T-helper 2 cell (primary cell): ENCODE measurements around the gene MYOM1.

ENCODE experiments used
- DNase-seq, 5 experiments: peaks; one replicate each; pipeline versions ENCODE4 v3.0.0 to v3.0.0-alpha.2; 2012 to 2022
- total RNA-seq, 2 donors: gene quantifications; one replicate each; lab custom pipeline; 2026; lab: John Stamatoyannopoulos, UW

The MYOM1 gene
- 3.7 to 5.8 reads per million in 2 donors for total RNA-seq

DNA sequence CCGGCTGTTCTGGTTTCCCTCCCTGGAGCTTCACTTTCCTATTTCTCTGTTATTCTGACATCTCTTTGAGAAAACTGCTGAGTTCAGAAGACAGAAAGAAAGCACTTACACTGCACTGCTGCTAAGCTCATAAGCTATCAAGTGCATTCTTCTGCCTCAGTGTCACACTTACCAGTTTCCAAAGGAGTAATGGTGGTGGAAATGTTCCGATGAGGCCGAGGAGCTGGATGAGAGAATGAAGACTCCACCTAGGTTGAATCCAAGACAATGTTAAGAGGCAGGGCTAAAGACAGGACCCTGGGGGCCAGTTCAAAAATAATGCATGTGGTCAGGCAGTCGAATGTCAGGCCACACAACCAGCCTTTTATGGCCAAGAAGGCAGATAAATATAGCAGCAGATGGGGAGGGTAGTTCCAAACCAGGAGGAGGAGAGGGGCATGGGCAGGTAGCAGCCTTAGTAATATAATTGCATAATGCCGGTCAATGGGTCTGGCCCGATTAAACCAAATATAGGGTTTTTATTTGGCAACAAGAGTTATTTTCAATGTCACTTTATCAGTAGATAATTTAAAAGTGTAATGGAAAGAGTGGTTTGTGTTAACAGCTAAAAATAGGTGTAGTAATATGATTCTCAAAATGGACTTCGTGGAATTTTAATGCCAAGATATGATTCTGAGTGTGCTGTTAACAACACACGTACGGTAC is at the start of gene MYOM1:
MYOM1 (minus strand) TSS at position 338 of the 705 bp plus-strand sequence. CDS start 4,745 bp downstream, outside the sequence.
- no peak for DNase-seq

DNA sequence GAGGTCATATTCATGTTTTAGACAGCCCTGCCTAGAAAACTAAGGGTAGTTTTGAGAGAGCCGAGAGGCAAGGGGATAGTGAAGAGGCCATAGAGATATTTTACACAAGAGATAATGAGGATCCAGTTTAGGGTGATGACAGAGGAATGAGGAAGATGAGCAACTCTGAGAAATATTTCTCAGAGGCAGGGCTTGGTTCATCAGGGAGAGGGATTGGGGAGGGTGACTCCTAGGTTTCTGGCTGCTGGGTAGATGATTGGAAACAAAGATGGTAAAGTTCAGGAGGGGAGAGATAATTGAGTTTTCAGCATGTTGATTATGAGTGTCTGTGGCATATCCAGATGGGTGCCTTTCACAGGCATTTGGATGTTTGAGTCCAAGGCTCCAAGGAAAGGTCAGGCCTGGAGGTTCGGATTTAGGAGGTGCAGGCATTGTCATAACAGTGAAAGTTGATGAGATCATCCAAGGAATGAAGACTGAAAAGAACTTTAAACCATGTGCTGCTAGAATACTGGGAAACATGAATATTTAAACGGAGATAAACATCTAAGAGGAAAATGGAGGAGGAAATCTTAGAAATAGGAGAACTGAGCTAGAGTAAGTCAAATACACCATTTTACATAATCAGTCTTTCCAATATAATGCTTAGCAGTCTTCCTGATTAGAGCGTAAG is 49.6 kb upstream of the MYOM1 start:
- DNase-seq = no peak

DNA sequence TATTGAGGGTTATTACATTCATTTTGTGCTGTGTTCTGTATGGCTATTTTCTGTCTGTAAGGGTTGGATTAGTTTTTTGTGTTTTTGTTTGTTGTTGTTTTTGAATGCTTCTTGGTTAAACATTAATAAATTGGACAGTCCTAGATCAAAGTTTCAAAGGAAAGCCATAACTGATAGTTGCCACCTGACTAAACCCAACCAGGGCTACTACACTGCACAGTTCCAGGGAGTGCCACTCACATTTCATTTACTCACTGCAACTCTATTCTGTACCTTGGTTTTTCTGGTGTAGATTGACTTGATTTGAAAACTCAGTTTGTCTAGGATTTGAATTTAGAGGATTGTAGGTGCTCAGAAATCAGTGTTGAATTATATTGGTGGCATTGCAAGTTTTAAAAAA is 48.5 kb upstream of the MYOM1 start:
- no peak for DNase-seq

DNA sequence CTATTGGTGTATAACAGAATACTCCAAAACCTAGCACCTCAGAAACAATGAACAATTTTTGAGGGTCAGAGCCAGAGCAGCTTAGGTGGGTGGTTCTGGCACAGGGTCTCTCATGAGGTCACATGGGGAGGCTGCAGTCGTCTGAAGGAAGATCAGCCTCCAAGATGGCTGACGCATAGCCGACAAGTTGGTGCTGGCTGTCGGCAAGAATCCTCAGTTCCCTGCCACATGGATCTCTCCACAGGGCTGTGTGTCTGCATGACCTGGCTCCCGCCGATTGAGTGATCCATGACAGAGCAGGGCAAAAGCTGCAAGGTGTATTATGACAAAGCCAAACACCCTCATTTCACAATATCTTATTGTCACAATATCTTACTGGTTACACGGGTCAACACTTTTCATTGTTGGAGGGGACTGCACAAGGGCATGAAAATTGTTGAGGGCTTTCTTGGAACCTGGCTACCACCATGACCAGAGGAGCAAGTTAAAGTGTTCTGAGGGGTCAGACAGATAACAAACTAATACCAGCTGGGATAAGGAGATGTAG is 46.4 kb upstream of the MYOM1 start:
- no peak for DNase-seq

DNA sequence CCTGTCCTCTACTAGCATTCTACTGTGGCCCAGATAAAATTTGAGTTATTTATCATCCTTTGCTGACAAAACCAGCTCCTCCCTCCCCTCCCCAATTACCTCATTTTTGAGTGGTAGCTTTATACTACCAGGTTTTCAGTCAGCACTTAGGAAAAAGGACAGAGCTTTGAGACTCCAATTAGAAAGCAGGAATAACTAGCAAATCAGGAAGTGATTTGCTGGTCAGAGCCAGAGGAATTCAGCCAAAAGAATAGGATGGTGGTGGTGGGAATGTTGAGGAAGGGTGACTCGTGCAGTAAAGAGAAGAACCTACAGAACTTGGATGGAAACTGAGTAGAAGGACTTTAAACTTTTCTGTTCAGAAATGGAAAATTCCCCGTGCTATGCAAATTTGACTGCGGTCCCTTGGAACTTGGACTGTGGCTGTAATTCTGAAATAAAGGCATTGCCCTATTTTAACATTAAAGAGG is 45.8 kb upstream of the MYOM1 start:
- DNase-seq = no peak

DNA sequence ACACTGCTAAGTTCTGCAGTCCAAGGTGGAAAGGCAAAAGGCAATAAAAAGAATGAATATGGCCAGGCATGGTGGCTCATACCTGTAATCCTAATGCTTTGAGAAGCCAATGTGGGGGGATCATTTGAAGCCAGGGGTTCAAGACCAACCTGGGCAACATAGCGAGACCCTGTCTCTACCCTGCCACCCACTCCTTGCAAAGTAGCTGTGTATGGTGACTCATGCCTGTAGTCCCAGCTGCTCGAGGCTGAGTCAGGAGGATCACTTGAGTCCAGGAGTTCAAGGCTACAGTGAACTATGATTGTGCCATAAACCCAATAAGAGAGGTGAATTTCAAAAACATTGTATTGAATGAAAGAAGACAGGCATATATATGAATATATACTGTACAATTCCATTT is 44.6 kb upstream of the MYOM1 start:
- DNase-seq = peak in 1 of 5 experiments; percentile 35

DNA sequence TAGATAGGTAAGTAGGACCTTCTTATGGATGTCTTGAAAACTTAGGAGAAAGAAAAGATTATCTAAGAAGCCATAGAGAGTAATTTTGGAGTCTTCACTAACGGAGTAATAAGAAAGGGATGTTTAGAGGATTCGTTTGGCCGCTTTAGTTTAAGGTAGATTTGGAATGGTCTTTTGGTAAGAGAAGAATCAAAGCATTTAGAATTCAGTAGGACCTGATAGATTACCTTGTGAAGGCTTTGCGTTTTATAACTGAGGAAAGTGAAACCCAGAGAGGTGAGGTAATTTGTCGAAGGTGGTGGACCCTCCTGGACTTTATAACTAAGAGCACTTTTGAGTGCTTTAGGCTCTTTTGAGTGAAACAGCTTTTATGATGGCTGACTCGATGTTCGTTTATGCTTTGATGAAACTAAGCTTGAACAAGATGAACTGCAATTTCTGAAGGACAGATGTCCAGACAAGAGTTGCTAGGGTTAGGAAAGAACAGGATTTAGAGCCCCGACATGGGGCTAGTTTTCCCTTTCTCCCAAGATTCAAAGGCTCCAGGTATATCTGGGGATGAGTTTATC is 43.4 kb upstream of the MYOM1 start:
- DNase-seq = peak in 1 of 5 experiments; percentile 15

DNA sequence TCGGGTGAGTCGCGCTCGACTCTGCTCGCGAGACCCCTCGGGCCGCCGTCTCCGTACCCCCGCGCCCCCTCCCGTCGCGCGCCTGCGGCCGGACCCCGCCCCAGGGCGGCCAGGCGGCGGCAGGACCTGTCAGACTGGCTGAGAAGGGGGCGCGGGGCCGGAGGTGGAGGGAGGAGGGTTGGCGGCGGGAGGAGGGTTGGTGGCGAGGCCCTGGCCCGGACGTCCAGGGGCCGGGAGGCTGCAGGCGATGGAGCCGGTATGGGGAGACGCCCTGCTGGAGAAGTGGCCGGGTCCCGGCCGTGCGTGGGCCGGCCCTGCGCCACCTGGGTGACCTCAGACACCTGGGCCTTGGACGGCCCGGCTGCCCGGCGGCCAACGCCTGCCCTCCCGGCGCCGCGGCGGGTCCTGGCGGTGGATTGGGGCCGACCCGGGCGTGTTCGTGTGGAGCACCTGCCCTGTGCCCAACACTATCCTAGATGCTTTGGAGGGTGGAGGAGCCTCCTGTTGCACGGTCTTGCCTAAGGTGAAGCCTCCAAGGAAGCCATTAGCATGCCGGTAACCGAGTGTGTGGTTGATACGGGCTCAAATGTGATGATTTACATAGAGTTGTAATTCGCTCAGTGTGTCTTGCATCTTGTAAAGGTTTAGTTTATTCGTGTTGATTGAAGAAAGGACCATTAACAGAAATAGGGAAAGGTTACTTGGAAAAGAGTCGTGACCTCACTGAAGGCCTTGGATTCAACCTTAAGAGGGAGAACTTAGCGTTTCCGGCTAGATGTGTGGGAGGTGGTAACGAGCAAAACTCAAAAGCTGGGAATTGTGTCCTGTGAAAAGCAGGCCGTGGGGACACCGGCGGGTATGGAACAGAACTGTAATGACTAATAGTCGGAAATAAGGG is 42.7 kb upstream of the MYOM1 start:
- peak in 3 of 5 experiments; percentile 24 to 56 (median 39) for DNase-seq

DNA sequence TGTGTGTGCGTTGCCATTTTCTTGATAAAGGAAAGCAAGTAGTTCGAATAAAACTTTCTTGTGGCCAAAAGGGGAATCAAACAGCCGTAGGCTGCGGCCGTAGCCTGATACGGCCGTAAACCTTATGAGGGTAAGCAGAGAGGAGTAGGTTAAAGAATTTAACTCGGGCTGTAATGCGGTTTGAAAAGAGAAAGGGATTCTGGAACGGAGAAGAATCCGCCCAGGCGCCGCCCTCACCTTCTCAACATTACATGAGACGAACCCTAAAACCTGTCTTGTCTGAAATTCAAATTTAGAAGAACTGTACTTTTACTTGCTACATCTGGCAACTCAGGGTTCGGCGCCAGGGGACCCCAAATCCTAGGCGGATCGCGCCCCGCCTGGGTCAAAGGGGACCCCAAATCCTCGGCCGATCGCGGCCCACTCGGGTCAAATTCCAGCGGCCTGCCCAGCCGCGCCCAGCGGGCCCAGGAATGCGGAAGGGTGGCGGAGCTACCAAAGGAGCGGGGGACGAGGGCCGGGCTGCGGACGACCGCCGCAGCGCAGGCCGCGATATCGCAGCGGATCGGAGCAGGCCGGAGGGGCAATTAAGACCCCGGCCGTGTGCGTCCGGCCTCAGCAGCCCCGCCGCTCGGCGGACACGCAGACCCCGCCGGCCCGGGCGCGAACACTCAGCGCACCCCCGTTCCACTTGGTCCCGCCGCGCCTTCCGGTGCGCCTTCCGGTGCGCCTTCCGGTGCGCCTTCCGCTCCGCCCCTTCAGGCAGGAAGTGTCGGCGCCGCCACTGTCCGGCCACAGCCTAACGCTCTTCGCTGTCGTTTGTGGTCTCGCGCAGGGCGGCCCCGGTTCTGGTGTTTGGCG is 41.8 kb upstream of the MYOM1 start, which contains the start of gene MYL12B:
MYL12B (plus strand) TSS at position 761 of the 861 bp plus-strand sequence. CDS start 10,766 bp downstream, outside the sequence.
- DNase-seq = peak; percentile 59 to 92 (median 70)

DNA sequence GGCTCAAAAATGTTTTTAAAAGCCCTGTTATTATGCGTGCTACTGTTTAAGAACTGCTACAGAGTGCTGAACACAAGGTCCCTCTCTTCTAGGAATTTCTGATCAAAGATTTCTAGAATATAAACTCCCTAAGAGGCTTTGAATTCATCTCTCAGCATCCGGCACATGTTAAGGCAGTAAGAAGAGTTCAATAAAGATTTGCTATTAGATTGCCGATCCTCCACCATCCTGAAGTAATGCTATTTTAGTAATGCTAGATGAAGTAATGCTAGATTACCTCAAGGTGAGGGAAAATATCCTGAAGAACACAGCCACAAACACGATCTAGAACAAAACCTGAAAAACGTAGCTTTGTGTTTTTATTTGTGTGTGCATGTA is 41.2 kb upstream of the MYOM1 start:
- DNase-seq = no peak

DNA sequence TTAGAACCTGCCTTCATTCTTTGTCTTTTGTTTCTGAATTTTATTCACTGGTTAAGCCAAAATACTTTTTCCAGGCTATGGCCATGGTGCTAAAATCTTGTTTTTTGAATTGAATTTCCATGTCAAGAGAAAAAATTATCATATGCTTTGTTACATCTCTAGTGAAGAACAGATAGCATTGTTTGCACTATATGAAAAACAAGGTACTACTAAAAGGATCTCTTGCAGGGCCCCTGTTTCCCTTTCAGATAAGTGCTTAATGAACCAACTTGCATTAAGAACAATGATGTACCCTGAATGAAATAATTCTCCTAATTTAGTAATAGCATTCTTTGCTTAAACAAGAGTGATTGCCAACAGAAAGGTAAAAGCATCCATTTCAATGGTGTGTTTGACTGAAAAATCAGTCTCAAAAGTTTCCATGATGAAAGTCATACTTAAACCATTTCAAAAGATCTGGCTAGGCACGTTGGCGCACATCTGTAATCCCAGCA is 37.9 kb upstream of the MYOM1 start:
- DNase-seq = no peak

DNA sequence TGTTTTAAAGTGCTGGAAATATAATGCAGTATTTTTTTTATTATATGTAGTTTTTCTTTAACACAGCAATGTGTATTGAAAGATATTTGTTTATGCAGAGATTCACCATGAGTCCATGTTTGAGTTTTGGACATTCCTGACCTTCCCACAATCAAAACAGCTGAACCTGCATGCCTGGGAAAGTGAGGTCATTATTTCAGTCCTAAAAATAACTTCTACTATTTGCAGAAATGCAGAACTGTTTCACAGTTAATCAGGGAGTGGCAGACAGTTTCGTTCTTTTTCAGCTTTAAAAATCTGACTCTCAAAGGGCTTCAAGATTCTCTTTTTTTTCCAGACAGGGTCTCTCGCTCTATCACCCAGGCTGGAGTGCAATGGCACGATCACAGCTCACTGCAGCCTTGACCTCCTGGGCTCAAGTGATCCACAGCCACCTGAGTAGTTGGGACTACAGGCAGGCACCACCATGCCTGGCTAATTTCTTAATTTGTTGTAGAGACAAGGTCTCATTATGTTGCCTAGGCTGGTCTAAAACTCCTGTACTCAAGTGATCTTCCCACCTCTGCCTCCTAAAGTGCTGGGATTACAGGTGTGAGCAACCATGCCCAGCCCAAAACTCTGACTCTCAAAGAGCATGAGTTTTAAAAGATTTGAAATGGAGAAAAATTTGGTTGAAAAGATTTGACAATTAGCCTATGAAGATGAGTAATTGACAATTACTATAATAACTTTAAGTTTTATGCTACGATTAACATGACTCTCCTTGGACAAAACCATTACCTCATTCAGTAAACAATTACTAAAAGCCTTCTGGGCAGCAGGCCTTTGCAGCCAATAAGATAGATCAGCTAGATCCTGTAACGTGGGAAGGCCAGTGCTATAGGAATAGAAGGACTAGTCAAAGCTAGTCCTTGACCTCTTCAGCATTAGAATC is 37.2 kb upstream of the MYOM1 start:
- no peak for DNase-seq

DNA sequence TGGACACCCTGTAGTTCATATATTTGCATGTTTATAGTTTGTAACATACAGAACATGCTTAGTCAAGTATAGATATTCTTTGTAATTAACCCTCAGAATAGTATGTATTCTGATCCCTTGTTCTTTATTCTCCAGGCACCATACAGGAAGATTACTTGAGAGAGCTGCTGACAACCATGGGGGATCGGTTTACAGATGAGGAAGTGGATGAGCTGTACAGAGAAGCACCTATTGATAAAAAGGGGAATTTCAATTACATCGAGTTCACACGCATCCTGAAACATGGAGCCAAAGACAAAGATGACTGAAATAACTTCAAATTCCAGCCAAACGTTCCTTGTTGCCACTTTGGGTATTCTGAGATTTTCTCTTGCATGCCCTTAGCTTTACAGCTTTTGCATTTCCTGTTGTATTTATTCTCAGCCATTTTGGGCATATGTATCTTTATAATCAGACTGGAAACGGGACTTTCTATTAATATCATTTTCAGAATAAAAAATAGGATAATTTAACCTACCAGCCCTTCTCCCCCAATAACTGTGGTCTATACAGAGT is 35.9 kb upstream of the MYOM1 start:
- DNase-seq = no peak

DNA sequence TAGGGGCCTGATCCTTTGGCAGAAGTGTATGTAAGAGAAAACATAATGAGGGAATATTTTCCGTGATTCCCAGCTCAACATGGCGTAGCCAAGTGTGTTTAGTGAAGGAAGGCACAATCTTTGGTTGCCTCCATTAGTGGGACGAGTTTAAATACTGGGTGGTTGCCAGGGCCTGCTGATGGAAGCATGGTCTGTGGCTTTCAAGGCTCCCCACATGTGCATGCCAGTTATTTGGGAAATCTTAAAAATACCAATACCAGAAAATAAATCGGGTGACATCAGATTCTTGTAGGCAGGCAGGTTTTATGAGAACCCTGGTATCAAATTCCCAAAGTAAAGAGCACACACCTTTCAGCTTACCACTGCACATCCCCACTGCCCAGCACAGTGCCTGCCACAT is 35.0 kb upstream of the MYOM1 start:
- no peak for DNase-seq

DNA sequence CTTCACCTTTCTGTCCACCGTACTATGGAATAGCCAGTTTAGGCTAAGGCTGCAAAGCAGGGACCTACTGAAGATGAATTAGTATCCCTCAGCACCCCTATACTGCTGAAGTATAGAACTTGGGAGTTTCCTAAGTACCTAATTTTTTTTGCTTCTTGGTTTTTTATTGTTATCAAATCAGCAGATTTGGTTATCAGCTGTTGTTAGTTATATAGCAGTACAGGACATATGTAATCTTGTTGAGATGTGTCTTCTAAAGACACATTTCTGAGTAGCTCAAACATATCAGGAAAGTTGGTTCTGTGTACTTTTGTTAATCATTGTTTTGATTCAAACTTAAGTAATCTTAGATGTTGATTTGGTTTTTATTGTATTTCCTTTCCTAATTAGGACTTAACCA is 33.1 kb upstream of the MYOM1 start:
- no peak for DNase-seq

DNA sequence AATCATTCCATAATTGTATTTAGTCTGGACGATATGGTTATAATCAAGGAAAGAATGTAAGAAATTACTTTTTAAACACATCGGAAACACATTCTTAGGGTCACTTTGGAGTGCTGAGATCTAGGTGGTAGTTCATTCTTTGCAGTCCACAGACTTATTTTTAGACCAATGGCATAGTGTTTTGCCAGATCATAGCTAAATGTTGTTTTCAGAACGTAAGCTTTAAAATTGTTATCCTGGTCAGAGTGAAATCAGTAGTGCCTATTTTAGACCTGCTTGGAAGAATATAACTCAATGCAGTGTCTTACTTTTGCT is 32.2 kb upstream of the MYOM1 start:
- DNase-seq = no peak

DNA sequence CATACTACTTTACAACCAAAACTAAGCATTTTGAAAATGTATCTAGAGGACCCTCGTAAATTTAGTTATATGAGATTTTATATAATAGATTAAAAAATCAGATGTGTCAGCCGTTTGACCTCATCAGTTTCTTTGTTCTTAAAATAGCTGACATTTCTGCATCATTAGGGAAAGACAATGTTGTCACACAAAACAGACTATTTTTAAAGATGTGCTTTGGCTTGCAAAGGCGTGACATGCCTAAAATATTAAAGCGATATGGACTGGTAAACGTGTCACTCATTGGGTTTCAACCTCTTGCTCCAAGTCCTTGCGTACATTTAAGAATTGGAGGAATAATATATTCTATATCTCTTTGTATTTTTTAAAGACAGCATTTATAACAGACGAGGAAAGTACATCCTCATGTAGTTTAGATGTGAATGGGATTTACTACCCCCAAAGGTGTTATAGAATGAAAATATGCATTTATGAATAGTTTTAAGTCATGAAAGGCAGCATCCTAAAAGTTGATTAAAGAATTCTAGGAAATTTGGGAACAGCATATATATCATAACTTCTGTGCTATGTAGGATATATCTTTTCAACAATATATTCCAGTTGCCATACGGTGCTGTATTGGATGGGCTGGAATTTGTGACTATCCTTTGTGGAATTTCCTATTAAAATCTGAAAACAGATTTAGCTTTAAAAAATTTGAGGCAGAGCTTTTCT is 31.6 kb upstream of the MYOM1 start:
- DNase-seq = no peak

DNA sequence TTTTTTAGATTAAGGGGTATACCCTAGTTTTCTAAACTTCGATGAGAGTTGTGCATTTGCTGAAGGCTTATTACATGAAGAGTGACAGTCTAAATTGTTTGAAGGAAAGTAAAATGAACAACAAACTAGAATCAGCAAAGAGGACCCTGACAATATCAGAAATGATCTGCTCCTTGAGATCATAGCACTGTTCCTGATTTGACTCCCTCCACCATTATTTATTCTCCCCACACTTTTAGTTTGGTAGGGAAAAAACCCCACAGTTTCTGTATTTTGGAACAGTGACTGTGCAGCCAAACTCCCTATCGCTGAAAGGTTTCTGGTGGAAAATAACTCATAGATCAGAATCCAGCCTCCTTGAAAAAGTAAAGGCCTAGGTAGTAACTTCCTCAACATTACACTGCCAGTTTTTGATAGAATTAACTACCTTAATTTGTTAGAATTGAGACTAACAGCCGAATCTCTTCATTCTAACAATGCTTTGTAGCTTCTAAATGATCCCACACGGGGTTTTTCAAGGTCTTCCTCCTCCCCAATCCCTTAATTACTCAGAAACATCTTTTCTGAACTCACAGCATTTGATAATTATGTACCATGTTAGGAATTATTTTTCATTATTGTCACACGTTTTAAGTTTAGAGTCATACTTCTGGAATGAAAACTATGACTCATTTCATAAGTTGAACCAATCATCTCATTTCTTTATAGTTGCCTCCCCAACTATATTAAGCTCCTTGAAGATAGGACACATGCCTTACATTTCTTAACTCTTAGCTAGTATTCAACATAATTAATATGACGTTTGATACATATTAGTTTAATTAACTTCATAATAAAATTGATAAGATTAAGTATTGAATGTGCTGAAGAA is 30.7 kb upstream of the MYOM1 start:
- peak in 1 of 5 experiments; percentile 61 for DNase-seq
